ENCODE measurements around the gene KCNG1. TPM values are rescaled to one million over a fixed set of nuclear protein-coding genes. Genes with fewer than 3 reads are reported as not detected.

KCNG1 gene
- total RNA-seq, 1 donor: 3.0 TPM

- TF ChIP-seq CTCF (IDR thresholded peaks at IDR 0.05; ENCODE audit: insufficient read depth, low read length): no peak
- DNase-seq (ENCODE audit: low read depth): no peak
- H3K4me3 ChIP-seq (ENCODE audit: low read depth, low read length): no peak overlapping the region
Measured at GRCh38 chr20:51028616-51029212, 5.8 kb upstream of the KCNG1 start.

GRCh38 chr20:51027035-51027795 lies 4.3 kb upstream of the KCNG1 start:
- H3K4me3 ChIP-seq (ENCODE audit: low read depth, low read length): no peak overlapping the region
- no peak for DNase-seq (ENCODE audit: low read depth)
- TF ChIP-seq CTCF (IDR thresholded peaks at IDR 0.05; ENCODE audit: insufficient read depth, low read length): no peak

- no peak overlapping the region for H3K4me3 ChIP-seq (ENCODE audit: low read depth, low read length)
- DNase-seq (ENCODE audit: low read depth): no peak
- TF ChIP-seq CTCF (IDR thresholded peaks at IDR 0.05; ENCODE audit: insufficient read depth, low read length): no peak
Measured at GRCh38 chr20:51026269-51026668, 3.4 kb upstream of the KCNG1 start.

- TF ChIP-seq CTCF (IDR thresholded peaks at IDR 0.05; ENCODE audit: insufficient read depth, low read length): no peak
- DNase-seq (ENCODE audit: low read depth): no peak
- no peak overlapping the region for H3K4me3 ChIP-seq (ENCODE audit: low read depth, low read length)
Measured at GRCh38 chr20:51024761-51025160, 1.9 kb upstream of the KCNG1 start.

GRCh38 chr20:51023617-51024155 lies 779 bp upstream of the KCNG1 start:
- no peak overlapping the region for H3K4me3 ChIP-seq (ENCODE audit: low read depth, low read length)
- no peak for TF ChIP-seq CTCF (IDR thresholded peaks at IDR 0.05; ENCODE audit: insufficient read depth, low read length)
- DNase-seq (ENCODE audit: low read depth): no peak

- H3K4me3 ChIP-seq (ENCODE audit: low read depth, low read length): peak overlapping the region; percentile 65
- no peak for DNase-seq (ENCODE audit: low read depth)
- no peak for TF ChIP-seq CTCF (IDR thresholded peaks at IDR 0.05; ENCODE audit: insufficient read depth, low read length)
Measured at GRCh38 chr20:51022227-51022802, 592 bp downstream of the KCNG1 start.
